ACHN (cell line): ENCODE results near the gene CS.

Experiments used
- DNase-seq: peaks from one replicate; pipeline ENCODE4 v3.0.0-alpha.2; 2015
- in situ Hi-C: cut with HindIII; loops from 2 replicates; pipeline ENCODE4 v1.10.0; 2017; ENCODE audit warnings: low sequenced_read_pairs, low pct_ligation_motif_present, low pct_unique_long_range_greater_than_20kb

Gene CS

GRCh38 chr12:56258068-56258819 lies 41.9 kb downstream of the CS start, which contains the start of gene ANKRD52:
Gene ANKRD52, minus strand, starts transcription at chr12:56258384. Its CDS starts 115 bp downstream, at chr12:56258269.
- in situ Hi-C loops, result no loop called here

GRCh38 chr12:56257491-56258067 lies 42.6 kb downstream of the CS start:
- DNase-seq, result peak; percentile 67
- in situ Hi-C loops, result no loop called here

More at GRCh38 chr12:56258068-56258819, 41.9 kb downstream of the CS start, which contains the start of gene ANKRD52:
- DNase-seq, result peak; percentile 85

- DNase-seq, result no peak
- in situ Hi-C loops, result no loop called here
Measured at GRCh38 chr12:56257071-56257470, 43.1 kb downstream of the CS start.

GRCh38 chr12:56256326-56256960 lies 43.7 kb downstream of the CS start:
- DNase-seq, result peak; percentile 36
- in situ Hi-C loops, result no loop called here

- DNase-seq, result no peak
- in situ Hi-C loops, result no loop called here
Measured at GRCh38 chr12:56255671-56256070, 44.5 kb downstream of the CS start.

- no peak for DNase-seq
- in situ Hi-C loops, result no loop called here
Measured at GRCh38 chr12:56253091-56253490, 47.0 kb downstream of the CS start.

GRCh38 chr12:56252649-56253048 lies 47.5 kb downstream of the CS start:
- in situ Hi-C loops, result no loop called here

GRCh38 chr12:56248711-56249110 lies 51.4 kb downstream of the CS start:
- in situ Hi-C loops, result no loop called here
- DNase-seq, result no peak

More at GRCh38 chr12:56252649-56253048, 47.5 kb downstream of the CS start:
- no peak for DNase-seq

GRCh38 chr12:56247923-56248322 lies 52.2 kb downstream of the CS start:
- in situ Hi-C loops, result no loop called here
- no peak for DNase-seq

- DNase-seq, result no peak
- in situ Hi-C loops, result no loop called here
Measured at GRCh38 chr12:56244494-56244893, 55.6 kb downstream of the CS start.

GRCh38 chr12:56243731-56244181 lies 56.4 kb downstream of the CS start:
- in situ Hi-C loops, result no loop called here
- no peak for DNase-seq

GRCh38 chr12:56242986-56243385 lies 57.1 kb downstream of the CS start:
- no peak for DNase-seq
- in situ Hi-C loops, result no loop called here

- DNase-seq, result no peak
- in situ Hi-C loops, result no loop called here
Measured at GRCh38 chr12:56241424-56242303, 58.5 kb downstream of the CS start.

GRCh38 chr12:56237552-56237951 lies 62.6 kb downstream of the CS start:
- in situ Hi-C loops, result no loop called here
- DNase-seq, result no peak

- in situ Hi-C loops, result no loop called here
- DNase-seq, result no peak
Measured at GRCh38 chr12:56236985-56237384, 63.1 kb downstream of the CS start.

- in situ Hi-C loops, result no loop called here
- no peak for DNase-seq
Measured at GRCh38 chr12:56236091-56236490, 64.0 kb downstream of the CS start.

GRCh38 chr12:56234746-56235436 lies 65.2 kb downstream of the CS start:
- in situ Hi-C loops, result no loop called here

GRCh38 chr12:56231184-56231582 lies 68.9 kb downstream of the CS start:
- in situ Hi-C loops, result no loop called here
- DNase-seq, result no peak

More at GRCh38 chr12:56234746-56235436, 65.2 kb downstream of the CS start:
- DNase-seq, result no peak
